ENCODE results near the gene APBA1.

- no peak for TF ChIP-seq CTCF (IDR thresholded peaks at IDR 0.05)
- TF ChIP-seq POLR2AphosphoS5 (IDR thresholded peaks at IDR 0.05): no peak
These were observed 238.2 kb downstream of the APBA1 start for GRCh38 chr9:69433968-69434367.

All from esophagus muscularis mucosa (tissue), 3 donors.